RPMI8226 (cell line): ENCODE data around the gene SLC25A21.
"Not testable (repeated sequence)": the region's sequence is repeated elsewhere in the genome, so short reads cannot be mapped to it uniquely, and the experiment has no call there.

ENCODE experiments used
- DNase-seq: peaks from one replicate; pipeline ENCODE4 v3.0.0-alpha.2; 2015

The SLC25A21 gene

GRCh38 chr14:37036669-37037341 lies 135.6 kb downstream of the SLC25A21 start:
- DNase-seq, result no peak

DNA sequence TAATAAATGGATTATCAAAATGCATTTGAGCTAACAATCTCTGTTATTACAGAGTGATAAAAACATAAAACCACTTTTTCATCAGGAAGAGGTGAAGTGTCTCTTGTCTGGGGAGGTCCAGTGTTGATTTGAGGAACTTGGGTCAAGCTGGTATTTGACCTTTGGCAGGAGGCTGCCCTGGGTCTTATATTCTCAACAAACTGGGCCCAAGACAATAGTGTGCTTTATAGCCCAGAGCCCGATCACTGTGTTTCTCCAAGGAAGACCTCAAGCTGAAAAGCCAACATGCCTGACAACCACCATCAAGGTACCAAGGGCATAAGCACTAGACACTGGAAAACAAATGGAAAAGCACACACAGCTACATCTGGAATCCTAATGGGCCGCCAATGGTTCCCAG lies 137.0 kb downstream of the SLC25A21 start:
- DNase-seq, result no peak

- DNase-seq, result no peak
Observed at GRCh38 chr14:37034410-37035285, 137.8 kb downstream of the SLC25A21 start.

- DNase-seq, result no peak
Observed at GRCh38 chr14:37032863-37033262, 139.5 kb downstream of the SLC25A21 start.

- DNase-seq, result no peak
Observed at GRCh38 chr14:37027188-37027824, 145.1 kb downstream of the SLC25A21 start.

DNA sequence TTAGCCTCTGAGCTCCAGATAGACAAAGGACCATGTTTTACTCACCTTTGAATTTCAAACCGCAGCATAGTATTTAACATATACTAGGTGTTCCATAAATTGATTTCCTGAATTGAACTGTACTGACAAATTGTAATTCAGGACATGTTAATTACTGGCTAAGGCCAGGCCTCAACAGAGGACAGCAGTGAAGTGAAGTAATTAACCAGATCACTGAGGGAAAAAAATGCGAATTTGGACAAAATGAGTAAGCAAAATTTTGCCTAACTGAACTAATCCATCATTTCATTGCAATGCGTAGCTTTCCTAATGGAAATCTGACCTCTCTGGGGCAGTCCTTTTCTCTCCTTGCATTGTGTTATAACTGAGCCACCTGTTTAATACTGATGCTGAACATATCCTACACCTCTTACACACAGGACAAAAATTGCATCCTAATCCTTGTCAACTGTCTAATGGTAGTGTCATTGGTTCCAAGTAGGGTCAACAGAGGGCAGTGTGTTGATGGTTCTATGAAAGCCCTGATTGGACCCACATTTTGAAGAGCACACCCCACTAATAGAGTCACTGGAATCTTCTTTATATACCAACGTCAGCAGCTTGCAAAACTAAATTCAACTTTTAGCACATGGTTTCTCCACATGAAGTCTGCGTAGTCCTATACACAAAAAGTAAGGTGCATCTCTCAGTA lies 148.4 kb downstream of the SLC25A21 start:
- DNase-seq, result no peak

GRCh38 chr14:37021390-37021789 lies 151.0 kb downstream of the SLC25A21 start:
- no peak for DNase-seq

DNA sequence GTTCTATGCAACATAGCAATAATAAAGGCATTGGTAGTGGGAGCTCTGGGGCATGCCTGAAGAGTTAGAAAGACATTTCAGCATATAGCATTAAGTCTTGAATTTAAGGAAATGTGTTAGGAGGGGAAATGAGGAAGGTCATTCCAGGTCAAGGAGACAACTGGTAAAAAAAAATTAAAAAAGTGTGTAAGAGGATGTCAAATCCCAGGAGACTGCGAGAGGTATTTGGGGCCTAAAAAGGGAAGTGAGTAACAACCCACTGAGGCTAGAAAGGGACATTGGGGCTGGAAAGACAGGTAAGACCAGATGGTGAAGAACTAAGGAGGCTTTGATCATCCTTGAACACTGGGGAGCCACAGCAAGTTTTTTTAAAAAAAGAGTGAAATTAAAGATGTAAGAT lies 152.9 kb downstream of the SLC25A21 start:
- DNase-seq, result no peak

DNA sequence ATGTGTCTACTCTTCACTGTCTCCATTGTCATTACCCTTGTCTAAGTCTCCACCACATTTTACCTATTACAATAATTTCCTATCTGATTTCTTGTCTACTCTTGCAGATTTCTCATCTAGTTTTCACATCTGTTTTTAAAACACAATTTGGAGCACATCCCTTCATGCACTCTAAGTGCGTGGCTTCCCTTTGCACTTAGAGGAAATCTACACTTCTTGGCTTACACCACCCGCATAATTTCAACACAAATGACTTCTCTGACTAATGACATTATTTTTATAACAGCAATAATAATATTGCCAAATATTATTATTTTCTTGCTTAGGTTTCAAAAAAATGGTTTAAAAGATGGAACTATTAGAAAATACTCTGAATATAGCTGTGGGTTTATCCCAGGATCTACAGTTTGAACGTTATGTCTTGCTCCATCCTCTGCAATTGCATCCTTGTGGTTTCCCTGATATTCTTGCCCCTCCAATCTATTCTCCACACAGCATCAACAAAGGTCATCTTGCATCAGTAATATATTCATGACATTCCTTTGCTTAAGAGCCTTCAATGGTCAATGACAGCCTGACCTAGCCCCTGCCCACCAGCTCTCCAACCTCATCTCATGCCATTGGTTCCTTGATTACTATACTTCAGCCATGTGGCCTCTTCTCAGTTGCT lies 153.7 kb downstream of the SLC25A21 start:
- DNase-seq, result no peak

- DNase-seq, result no peak
Observed at GRCh38 chr14:37013078-37013477, 159.3 kb downstream of the SLC25A21 start.

DNA sequence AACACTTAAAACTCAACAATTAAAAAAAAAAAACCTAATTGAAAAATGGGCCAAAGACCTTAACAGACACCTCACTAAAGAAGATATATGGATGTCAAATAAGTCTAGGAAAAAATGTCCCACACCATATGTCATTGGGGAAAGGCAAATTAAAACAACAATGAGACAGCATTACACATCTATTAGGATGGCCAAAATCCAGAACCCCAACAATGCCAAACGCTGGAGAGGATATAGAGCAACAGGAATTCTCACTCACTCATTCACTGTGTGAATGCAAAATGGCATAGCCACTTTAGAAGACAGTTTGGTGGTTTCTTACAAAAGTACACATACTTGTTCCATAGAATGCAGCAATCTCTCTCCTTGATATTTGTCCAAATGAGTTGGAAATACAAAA lies 173.7 kb downstream of the SLC25A21 start:
- DNase-seq, result no peak

DNA sequence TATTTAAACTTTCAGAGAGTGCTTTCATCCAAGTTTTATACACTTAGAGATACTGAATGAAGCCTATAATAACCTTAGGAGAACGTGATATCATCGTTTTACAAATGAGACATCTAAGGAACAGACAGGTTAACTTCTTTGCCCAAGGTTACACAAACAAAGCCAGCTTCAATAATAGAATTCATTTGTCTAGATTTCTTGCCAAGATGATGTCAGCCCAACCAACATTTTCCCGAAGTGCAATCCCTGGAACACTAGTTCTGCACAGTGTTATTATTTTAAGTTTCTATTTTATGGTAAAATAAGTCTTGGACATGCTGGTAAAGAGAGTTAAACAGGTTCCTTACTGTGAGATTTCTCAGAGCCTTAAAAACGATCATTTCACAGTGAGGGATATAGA lies 174.6 kb downstream of the SLC25A21 start:
- no peak for DNase-seq

- DNase-seq, result no peak
Observed at GRCh38 chr14:36996857-36997590, 175.4 kb downstream of the SLC25A21 start.

GRCh38 chr14:36996133-36996856 lies 176.1 kb downstream of the SLC25A21 start:
- no peak for DNase-seq

DNA sequence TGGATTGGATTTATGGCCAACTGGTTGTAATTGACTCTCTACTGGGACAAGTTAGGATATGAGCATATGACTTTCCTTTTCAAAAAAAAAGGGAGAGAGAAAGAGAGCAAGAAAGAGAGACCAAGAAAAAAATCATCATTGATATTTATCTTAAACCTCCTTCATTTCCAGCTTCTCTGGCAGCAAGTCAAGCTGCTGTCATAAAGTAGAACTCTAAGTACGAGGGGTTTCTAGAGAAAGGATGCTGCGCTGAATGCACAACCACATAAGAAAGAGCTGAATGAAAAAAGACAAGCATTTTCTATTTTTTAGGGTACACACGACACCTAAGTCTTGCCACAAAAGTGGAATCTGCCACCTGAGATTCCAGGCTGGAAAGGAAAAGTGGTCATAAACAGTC lies 182.6 kb downstream of the SLC25A21 start:
- DNase-seq, result no peak

DNA sequence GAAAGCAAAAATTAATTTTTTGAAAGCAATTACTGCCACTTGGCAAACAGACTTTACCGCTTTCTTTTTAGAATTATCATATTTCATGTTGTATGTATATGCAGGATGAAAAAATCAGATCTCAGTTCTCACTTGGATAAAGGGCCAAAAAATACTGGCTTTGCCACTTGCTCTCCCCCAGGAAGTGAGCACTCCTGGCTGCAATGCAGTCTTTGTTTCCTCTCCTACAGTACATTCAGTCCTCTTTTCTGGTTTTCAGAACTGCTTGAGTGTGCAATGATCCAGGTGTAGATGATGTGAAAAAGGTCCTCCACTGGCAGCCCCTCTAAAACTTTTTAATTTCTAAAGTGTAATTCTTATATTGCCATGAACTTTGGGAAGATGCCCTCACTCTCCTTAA lies 183.4 kb downstream of the SLC25A21 start:
- no peak for DNase-seq

GRCh38 chr14:36988568-36988967 lies 183.8 kb downstream of the SLC25A21 start:
- DNase-seq, result no peak

- DNase-seq, result no peak
Observed at GRCh38 chr14:36986407-36986806, 186.0 kb downstream of the SLC25A21 start.

- no peak for DNase-seq
Observed at GRCh38 chr14:36981832-36982529, 190.4 kb downstream of the SLC25A21 start.

DNA sequence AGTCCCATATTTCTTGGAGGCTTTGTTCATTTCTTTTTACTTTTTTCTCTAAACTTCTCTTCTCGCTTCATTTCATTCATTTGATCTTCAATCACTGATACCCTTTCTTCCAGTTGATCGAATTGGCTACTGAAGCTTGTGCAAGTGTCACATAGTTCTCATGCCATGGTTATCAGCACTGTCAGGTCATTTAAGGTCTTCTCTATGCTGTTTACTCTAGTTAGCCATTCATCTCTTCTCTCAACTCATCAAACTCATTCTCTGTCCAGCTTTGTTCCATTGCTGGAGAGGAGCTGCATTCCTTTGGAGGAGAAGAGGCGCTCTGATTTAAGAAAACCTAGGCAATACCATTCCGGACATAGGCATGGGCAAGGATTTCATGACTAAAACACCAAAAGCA lies 192.0 kb downstream of the SLC25A21 start:
- not testable (repeated sequence) for DNase-seq

DNA sequence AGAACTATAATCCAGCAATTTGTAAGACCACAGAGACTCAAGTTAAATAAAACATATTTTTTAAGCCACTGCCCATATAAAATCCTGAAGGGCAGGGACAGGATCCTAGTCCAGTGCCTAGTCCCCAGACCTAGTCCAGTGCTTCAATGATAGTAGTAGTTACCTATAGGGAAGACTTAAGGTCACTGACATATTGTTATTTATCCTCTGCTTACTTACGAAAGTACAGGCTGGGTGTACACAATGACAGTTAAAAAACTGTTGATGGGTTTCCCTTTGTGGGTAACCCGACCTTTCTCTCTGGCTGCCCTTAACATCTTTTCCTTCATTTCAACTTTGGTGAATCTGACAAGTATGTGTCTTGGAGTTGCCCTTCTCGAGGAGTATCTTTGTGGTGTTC lies 192.5 kb downstream of the SLC25A21 start:
- no peak for DNase-seq
